ENCODE data around the gene SPATA2.
"Not testable (repeated sequence)": the region's sequence is repeated elsewhere in the genome, so short reads cannot be mapped to it uniquely, and the experiment has no call there.

The SPATA2 gene

GRCh38 chr20:49904440-49905214 is 10.7 kb downstream of the SPATA2 start:
- DNase-seq (ENCODE audit: low spot score) = no peak

GRCh38 chr20:49901588-49901987 is 13.7 kb downstream of the SPATA2 start:
- no peak for DNase-seq (ENCODE audit: low spot score)

GRCh38 chr20:49899541-49900383 is 15.6 kb downstream of the SPATA2 start:
- DNase-seq (ENCODE audit: low spot score) = no peak

- no peak for DNase-seq (ENCODE audit: low spot score)
Measured at GRCh38 chr20:49896204-49896603, 19.1 kb downstream of the SPATA2 start.

- not testable (repeated sequence) for DNase-seq (ENCODE audit: low spot score)
Measured at GRCh38 chr20:49895474-49896093, 19.7 kb downstream of the SPATA2 start.

GRCh38 chr20:49894073-49894470 is 21.3 kb downstream of the SPATA2 start:
- DNase-seq (ENCODE audit: low spot score) = no peak

- no peak for DNase-seq (ENCODE audit: low spot score)
Measured at GRCh38 chr20:49893242-49894072, 21.9 kb downstream of the SPATA2 start.

- no peak for DNase-seq (ENCODE audit: low spot score)
Measured at GRCh38 chr20:49892817-49893216, 22.5 kb downstream of the SPATA2 start.

GRCh38 chr20:49892260-49892659 is 23.1 kb downstream of the SPATA2 start:
- DNase-seq (ENCODE audit: low spot score) = no peak

GRCh38 chr20:49891476-49892110 is 23.7 kb downstream of the SPATA2 start:
- DNase-seq (ENCODE audit: low spot score) = no peak

GRCh38 chr20:49890471-49891361 is 24.6 kb downstream of the SPATA2 start:
- no peak for DNase-seq (ENCODE audit: low spot score)

- DNase-seq (ENCODE audit: low spot score) = no peak
Measured at GRCh38 chr20:49889935-49890333, 25.4 kb downstream of the SPATA2 start.

- no peak for DNase-seq (ENCODE audit: low spot score)
Measured at GRCh38 chr20:49889001-49889934, 26.1 kb downstream of the SPATA2 start.

- DNase-seq (ENCODE audit: low spot score) = peak; percentile 89
Measured at GRCh38 chr20:49888212-49889000, 26.9 kb downstream of the SPATA2 start.

- no peak for DNase-seq (ENCODE audit: low spot score)
Measured at GRCh38 chr20:49887251-49888211, 27.8 kb downstream of the SPATA2 start.

GRCh38 chr20:49886571-49887213 is 28.6 kb downstream of the SPATA2 start:
- DNase-seq (ENCODE audit: low spot score) = no peak
